Measurements from ENCODE around the gene TXNRD2.
A peak's percentile ranks its signal among the peaks of the same experiment; 100 is the strongest.

Gene TXNRD2

GRCh38 chr22:19941365-19942082, at the start of gene TXNRD2, which contains the start of gene COMT:
Gene TXNRD2, minus strand, starts transcription at chr22:19941818. Its CDS starts 15 bp downstream, at chr22:19941803.
Gene COMT, plus strand, starts transcription at chr22:19941772. Its CDS starts 20,755 bp downstream, at chr22:19962527.
- peak; percentile 70 for DNase-seq

GRCh38 chr22:19991395-19991644, 49.7 kb upstream of the TXNRD2 start:
- no peak for DNase-seq

- DNase-seq: peak; percentile 29
Observed at GRCh38 chr22:19990609-19991394, 49.2 kb upstream of the TXNRD2 start.

- peak; percentile 15 for DNase-seq
Observed at GRCh38 chr22:19990188-19990587, 48.6 kb upstream of the TXNRD2 start.

GRCh38 chr22:19989725-19990067, 48.1 kb upstream of the TXNRD2 start:
- peak; percentile 21 for DNase-seq

- DNase-seq: peak; percentile 29
Observed at GRCh38 chr22:19988965-19989724, 47.5 kb upstream of the TXNRD2 start.

GRCh38 chr22:19988331-19988808, 46.8 kb upstream of the TXNRD2 start:
- DNase-seq: peak; percentile 42

- peak; percentile 24 for DNase-seq
Observed at GRCh38 chr22:19987394-19988306, 46.0 kb upstream of the TXNRD2 start.

GRCh38 chr22:19986410-19987341, 45.1 kb upstream of the TXNRD2 start:
- DNase-seq: peak; percentile 83

GRCh38 chr22:19986011-19986409, 44.4 kb upstream of the TXNRD2 start:
- peak; percentile 25 for DNase-seq

GRCh38 chr22:19984851-19985811, 43.5 kb upstream of the TXNRD2 start:
- DNase-seq: peak; percentile 22

GRCh38 chr22:19984201-19984753, 42.7 kb upstream of the TXNRD2 start:
- DNase-seq: peak; percentile 51

GRCh38 chr22:19983741-19984140, 42.1 kb upstream of the TXNRD2 start:
- peak; percentile 31 for DNase-seq

GRCh38 chr22:19982991-19983578, 41.5 kb upstream of the TXNRD2 start:
- DNase-seq: peak; percentile 40

GRCh38 chr22:19981961-19982920, 40.6 kb upstream of the TXNRD2 start:
- peak; percentile 23 for DNase-seq

GRCh38 chr22:19981171-19981960, 39.7 kb upstream of the TXNRD2 start:
- peak; percentile 27 for DNase-seq

- DNase-seq: peak; percentile 17
Observed at GRCh38 chr22:19980766-19981165, 39.1 kb upstream of the TXNRD2 start.

All from left hindlimb (tissue), 1 donor.